Measurements from ENCODE around the gene LDAF1. TPM values are rescaled to one million over a fixed set of nuclear protein-coding genes. Genes with fewer than 3 reads are reported as not detected.

The LDAF1 gene
- total RNA-seq, 1 donor = 47.9 TPM

DNA sequence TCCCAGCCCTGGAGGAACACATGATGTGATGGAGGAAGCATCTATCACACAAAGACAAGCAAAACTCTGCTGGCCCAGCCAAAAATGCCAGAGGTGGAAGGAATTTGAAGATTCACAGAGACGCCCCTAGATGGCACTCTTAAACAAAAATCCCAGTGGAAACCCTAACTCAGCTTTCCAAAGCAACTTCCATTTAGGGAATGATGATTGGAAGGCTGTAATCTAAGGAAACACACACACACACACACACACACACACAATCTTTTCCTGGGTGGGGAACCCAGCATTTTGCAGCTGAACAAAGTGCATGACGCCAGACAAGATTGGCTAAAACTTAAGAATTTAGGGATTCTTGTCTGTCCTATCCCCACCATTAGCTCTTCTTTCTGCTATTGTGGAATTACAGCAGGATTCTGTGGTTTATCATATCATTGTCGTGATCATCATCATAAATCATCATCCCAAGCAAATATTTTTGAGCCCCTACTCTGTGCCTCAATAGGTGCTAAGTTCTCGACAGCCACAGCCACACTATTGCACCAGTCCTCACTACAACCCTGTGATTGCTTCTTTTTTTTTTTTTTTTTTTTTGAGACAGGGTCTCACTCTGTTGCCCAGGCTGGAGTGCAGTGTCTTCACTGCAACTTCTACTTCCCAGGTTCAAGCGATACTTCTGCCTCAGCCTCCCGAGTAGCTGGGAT lies 1.6 kb upstream of the LDAF1 start:
- TF ChIP-seq, protein P1, sequence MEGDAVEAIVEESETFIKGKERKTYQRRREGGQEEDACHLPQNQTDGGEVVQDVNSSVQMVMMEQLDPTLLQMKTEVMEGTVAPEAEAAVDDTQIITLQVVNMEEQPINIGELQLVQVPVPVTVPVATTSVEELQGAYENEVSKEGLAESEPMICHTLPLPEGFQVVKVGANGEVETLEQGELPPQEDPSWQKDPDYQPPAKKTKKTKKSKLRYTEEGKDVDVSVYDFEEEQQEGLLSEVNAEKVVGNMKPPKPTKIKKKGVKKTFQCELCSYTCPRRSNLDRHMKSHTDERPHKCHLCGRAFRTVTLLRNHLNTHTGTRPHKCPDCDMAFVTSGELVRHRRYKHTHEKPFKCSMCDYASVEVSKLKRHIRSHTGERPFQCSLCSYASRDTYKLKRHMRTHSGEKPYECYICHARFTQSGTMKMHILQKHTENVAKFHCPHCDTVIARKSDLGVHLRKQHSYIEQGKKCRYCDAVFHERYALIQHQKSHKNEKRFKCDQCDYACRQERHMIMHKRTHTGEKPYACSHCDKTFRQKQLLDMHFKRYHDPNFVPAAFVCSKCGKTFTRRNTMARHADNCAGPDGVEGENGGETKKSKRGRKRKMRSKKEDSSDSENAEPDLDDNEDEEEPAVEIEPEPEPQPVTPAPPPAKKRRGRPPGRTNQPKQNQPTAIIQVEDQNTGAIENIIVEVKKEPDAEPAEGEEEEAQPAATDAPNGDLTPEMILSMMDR (IDR thresholded peaks at IDR 0.05; ENCODE audit: insufficient read depth, low read depth, low read length) = peak; percentile 74
- no peak overlapping the region for H3K4me3 ChIP-seq (ENCODE audit: low read depth, low read length)
- DNase-seq (ENCODE audit: low read depth) = peak; percentile 82

DNA sequence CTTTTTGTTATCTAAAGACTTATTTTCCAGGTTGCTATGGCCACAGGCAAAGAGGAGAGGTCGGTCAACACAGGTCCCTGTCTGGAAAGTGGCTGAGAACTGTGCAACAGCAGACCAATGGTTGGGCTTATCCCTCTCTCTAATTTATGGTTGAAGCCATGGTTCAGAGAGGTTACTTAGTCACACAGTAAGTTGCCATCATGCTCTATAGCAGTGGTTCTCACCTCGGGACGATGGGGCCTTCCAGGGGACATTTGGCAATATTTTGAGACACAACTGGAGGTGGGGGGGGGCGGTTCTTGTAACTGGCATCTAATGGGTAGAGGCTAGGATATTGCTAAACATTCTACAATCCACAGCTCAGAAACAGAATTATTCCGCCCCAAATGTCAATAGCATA lies 842 bp upstream of the LDAF1 start:
- DNase-seq (ENCODE audit: low read depth) = no peak
- TF ChIP-seq, protein P1 (IDR thresholded peaks at IDR 0.05; ENCODE audit: insufficient read depth, low read depth, low read length) = no peak
- no peak overlapping the region for H3K4me3 ChIP-seq (ENCODE audit: low read depth, low read length)

DNA sequence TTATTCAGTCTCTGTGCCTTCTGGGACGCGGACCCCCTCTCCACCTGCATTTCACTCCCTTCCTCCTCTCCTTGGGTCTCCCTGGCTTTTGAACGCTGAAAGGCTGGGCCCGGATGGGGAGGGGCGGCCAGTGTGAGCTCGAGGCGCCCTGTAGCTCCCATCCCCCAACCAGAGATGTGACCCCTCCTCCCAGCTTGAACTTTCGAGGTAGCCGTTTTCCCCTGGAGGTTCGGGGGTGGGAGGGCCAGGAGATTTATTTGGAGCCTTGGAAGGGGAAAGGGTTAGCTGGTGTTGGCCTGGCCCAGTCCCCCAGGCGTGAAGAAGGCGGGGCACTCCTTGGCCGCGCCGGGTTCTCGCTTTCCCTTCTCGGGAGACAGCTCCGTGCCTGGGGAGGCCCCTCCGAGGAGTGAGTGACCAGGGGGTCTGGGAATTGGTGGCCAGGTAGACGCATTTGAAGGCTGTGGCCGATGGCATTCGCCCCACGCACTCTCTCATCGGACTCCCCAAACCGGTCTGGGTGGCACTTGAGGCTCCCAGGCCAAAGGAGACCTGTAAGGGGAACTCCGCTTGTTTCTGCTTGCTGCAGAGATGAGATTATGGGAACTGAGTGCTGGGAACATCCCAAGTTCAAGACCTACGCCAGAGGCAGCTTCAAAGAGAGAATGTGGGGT lies 942 bp downstream of the LDAF1 start:
- peak overlapping the region; percentile 83 for H3K4me3 ChIP-seq (ENCODE audit: low read depth, low read length)
- no peak for DNase-seq (ENCODE audit: low read depth)
- TF ChIP-seq, protein P1 (IDR thresholded peaks at IDR 0.05; ENCODE audit: insufficient read depth, low read depth, low read length) = no peak

DNA sequence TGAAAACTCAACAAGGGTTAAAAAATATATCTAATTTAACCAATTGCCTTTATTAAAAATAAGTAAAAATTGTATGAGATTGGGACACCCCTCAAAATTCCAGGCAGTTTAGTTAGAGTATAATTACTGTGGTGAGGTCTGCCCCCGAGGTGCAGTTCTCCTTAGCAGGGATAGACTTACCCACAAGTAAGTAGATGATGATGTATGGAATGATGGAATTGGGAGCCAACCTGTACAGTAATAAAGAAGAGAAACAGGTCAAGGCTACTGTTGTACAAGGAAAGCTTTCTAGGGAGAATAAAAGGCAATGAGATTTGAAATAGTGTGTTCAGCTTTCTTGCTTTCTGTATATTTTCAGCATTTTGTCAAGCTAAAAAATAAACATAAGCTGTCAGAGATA lies 1.8 kb downstream of the LDAF1 start:
- TF ChIP-seq, protein P1 (IDR thresholded peaks at IDR 0.05; ENCODE audit: insufficient read depth, low read depth, low read length) = no peak
- no peak overlapping the region for H3K4me3 ChIP-seq (ENCODE audit: low read depth, low read length)
- DNase-seq (ENCODE audit: low read depth) = no peak

DNA sequence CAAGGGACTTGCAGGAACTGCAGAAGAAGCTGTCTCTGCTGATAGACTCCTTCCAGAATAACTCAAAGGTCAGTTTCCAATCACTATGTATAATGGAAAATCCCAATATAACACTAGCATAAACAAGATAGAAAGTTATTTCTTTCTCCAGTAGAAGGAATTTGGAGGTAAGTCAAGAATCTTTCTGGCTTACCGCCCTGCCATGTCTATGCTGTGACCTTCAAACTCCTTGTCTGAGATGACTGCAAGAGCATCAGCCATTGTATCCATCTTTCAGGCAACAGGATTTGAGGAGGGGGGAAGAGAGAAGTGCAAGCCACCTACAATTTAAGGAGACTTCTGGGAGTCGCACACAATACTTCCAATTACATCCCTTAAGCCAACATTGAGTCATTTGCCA lies 2.7 kb downstream of the LDAF1 start:
- DNase-seq (ENCODE audit: low read depth) = no peak
- TF ChIP-seq, protein P1 (IDR thresholded peaks at IDR 0.05; ENCODE audit: insufficient read depth, low read depth, low read length) = no peak
- H3K4me3 ChIP-seq (ENCODE audit: low read depth, low read length) = no peak overlapping the region

DNA sequence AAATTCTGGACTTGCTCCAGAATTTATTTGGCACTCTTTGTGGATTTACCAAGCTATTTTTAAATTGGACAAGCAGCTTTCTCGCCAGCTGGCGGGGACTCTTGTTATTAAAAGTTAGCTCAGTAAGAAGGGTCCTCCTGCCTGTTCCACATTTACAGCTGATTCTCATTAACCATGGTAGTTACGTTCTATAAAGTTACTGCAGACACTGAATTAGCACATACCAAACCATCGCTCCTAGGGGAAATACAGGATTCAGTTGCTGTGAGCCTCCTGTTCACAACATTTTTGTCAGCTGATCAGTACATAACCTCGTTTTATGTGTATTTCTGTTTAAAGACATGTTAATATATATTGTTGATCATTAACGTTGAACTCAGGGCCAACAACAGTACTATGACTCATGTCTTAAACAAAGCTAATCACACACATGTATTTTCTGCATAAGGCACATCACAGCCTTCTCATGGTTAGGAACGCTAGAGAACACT lies 4.2 kb downstream of the LDAF1 start:
- TF ChIP-seq, protein P1 (IDR thresholded peaks at IDR 0.05; ENCODE audit: insufficient read depth, low read depth, low read length) = no peak
- H3K4me3 ChIP-seq (ENCODE audit: low read depth, low read length) = no peak overlapping the region
- peak; percentile 74 for DNase-seq (ENCODE audit: low read depth)

Measured in fibroblast of villous mesenchyme (primary cell).